HS-5 (cell line): ENCODE data around the gene DGCR2.

ENCODE experiments used
- DNase-seq: peaks from one replicate; pipeline ENCODE4 v3.0.0-alpha.2; 2012; ENCODE audit warnings: low read depth

DGCR2 gene

GRCh38 chr22:19146215-19146968 lies 24.2 kb upstream of the DGCR2 start:
- no peak for DNase-seq

- no peak for DNase-seq
Measured at GRCh38 chr22:19143967-19144400, 21.8 kb upstream of the DGCR2 start.

- no peak for DNase-seq
Measured at GRCh38 chr22:19143212-19143611, 21.0 kb upstream of the DGCR2 start.

- no peak for DNase-seq
Measured at GRCh38 chr22:19142394-19142793, 20.2 kb upstream of the DGCR2 start.

GRCh38 chr22:19139974-19140373 lies 17.8 kb upstream of the DGCR2 start:
- no peak for DNase-seq

GRCh38 chr22:19139001-19139356 lies 16.8 kb upstream of the DGCR2 start:
- DNase-seq, result no peak

- no peak for DNase-seq
Measured at GRCh38 chr22:19138217-19139000, 16.2 kb upstream of the DGCR2 start.

GRCh38 chr22:19137384-19138216 lies 15.4 kb upstream of the DGCR2 start:
- DNase-seq, result no peak

- no peak for DNase-seq
Measured at GRCh38 chr22:19136915-19137314, 14.7 kb upstream of the DGCR2 start.

- DNase-seq, result no peak
Measured at GRCh38 chr22:19134874-19135273, 12.7 kb upstream of the DGCR2 start.

- no peak for DNase-seq
Measured at GRCh38 chr22:19134176-19134831, 12.1 kb upstream of the DGCR2 start.

GRCh38 chr22:19133561-19133960 lies 11.3 kb upstream of the DGCR2 start:
- DNase-seq, result no peak

GRCh38 chr22:19132693-19133400 lies 10.6 kb upstream of the DGCR2 start:
- no peak for DNase-seq

GRCh38 chr22:19132153-19132552 lies 9.9 kb upstream of the DGCR2 start:
- DNase-seq, result no peak

- DNase-seq, result no peak
Measured at GRCh38 chr22:19131685-19132015, 9.4 kb upstream of the DGCR2 start.

- no peak for DNase-seq
Measured at GRCh38 chr22:19130959-19131684, 8.9 kb upstream of the DGCR2 start, which contains the start of gene TSSK2. TSS of gene TSSK2 (plus strand) at chr22:19131308. CDS start at chr22:19131400, 92 bp downstream.

- DNase-seq, result no peak
Measured at GRCh38 chr22:19129871-19130270, 7.7 kb upstream of the DGCR2 start.

- no peak for DNase-seq
Measured at GRCh38 chr22:19128946-19129727, 6.9 kb upstream of the DGCR2 start.

GRCh38 chr22:19128009-19128401 lies 5.8 kb upstream of the DGCR2 start:
- DNase-seq, result no peak
